GM19328 (cell line): Measurements from ENCODE around the gene GRID2.
"Not testable (repeated sequence)": the region's sequence is repeated elsewhere in the genome, so short reads cannot be mapped to it uniquely, and the experiment has no call there.

Experiments
- ATAC-seq: cut with Tn5 transposase; IDR thresholded peaks from one replicate; pipeline ENCODE4 v1.9.1; 2021; ENCODE audit warnings: mild to moderate bottlenecking, moderate library complexity; ENCODE audit not compliant: unreplicated experiment

GRID2 gene

GRCh38 chr4:92303621-92304027 lies at the start of gene GRID2:
Gene GRID2, plus strand, starts transcription at chr4:92303966.
- ATAC-seq: no peak

- no peak for ATAC-seq
Observed at GRCh38 chr4:92253986-92254671, 49.6 kb upstream of the GRID2 start.

- no peak for ATAC-seq
Observed at GRCh38 chr4:92254767-92255442, 48.9 kb upstream of the GRID2 start.

GRCh38 chr4:92255920-92256244 lies 47.9 kb upstream of the GRID2 start:
- no peak for ATAC-seq

- no peak for ATAC-seq
Observed at GRCh38 chr4:92257931-92258857, 45.6 kb upstream of the GRID2 start.

- no peak for ATAC-seq
Observed at GRCh38 chr4:92261256-92261655, 42.5 kb upstream of the GRID2 start.

GRCh38 chr4:92262371-92262770 lies 41.4 kb upstream of the GRID2 start:
- no peak for ATAC-seq

GRCh38 chr4:92263010-92263409 lies 40.8 kb upstream of the GRID2 start:
- ATAC-seq: no peak

- no peak for ATAC-seq
Observed at GRCh38 chr4:92263575-92263974, 40.2 kb upstream of the GRID2 start.

- no peak for ATAC-seq
Observed at GRCh38 chr4:92264163-92264562, 39.6 kb upstream of the GRID2 start.

GRCh38 chr4:92265021-92265420 lies 38.7 kb upstream of the GRID2 start:
- no peak for ATAC-seq

GRCh38 chr4:92265798-92266197 lies 38.0 kb upstream of the GRID2 start:
- no peak for ATAC-seq

- ATAC-seq: no peak
Observed at GRCh38 chr4:92266521-92266920, 37.2 kb upstream of the GRID2 start.

- no peak for ATAC-seq
Observed at GRCh38 chr4:92268642-92269041, 35.1 kb upstream of the GRID2 start.

GRCh38 chr4:92270908-92271307 lies 32.9 kb upstream of the GRID2 start:
- no peak for ATAC-seq

GRCh38 chr4:92271551-92271950 lies 32.2 kb upstream of the GRID2 start:
- ATAC-seq: not testable (repeated sequence)

GRCh38 chr4:92277057-92277881 lies 26.5 kb upstream of the GRID2 start:
- ATAC-seq: not testable (repeated sequence)

- no peak for ATAC-seq
Observed at GRCh38 chr4:92279296-92279695, 24.5 kb upstream of the GRID2 start.

GRCh38 chr4:92299152-92299551 lies 4.6 kb upstream of the GRID2 start:
- ATAC-seq: no peak

GRCh38 chr4:92304121-92304520 lies 355 bp downstream of the GRID2 start:
- no peak for ATAC-seq

- ATAC-seq: no peak
Observed at GRCh38 chr4:92304606-92305005, 840 bp downstream of the GRID2 start.
